SK-N-SH treated with all-trans-retinoic acid at 6 μM for 48 hours (cell line): ENCODE measurements around the gene GNAT2.

ENCODE experiments used
- ATAC-seq: fragments of 200-7000 bp; cut with Tn5 transposase; 3 replicates; pipeline ENCODE4 v1.9.1; 2020; ENCODE audit warnings: mild to moderate bottlenecking, moderate library complexity
- BACH2 ChIP-seq: fragments of 250-450 bp; sonication (Bioruptor Pico); IDR thresholded peaks from 2 replicates; pipeline ENCODE4 v1.9.0; 2021; ENCODE audit warnings: mild to moderate bottlenecking, borderline replicate concordance
- CREB5 ChIP-seq: fragments of 250-450 bp; sonication (Bioruptor Pico); IDR thresholded peaks from 2 replicates; pipeline ENCODE4 v1.5.1; 2020; ENCODE audit warnings: low read depth, mild to moderate bottlenecking, moderate library complexity
- GLIS3 ChIP-seq: fragments of 250-450 bp; sonication (Bioruptor Pico); IDR thresholded peaks from 2 replicates; pipeline ENCODE4 v1.5.0; 2020; ENCODE audit warnings: mild to moderate bottlenecking, moderate library complexity
- OSR1 ChIP-seq: fragments of 250-450 bp; sonication (Bioruptor Pico); IDR thresholded peaks from 2 replicates; pipeline ENCODE4 v1.8.0; 2022; ENCODE audit warnings: moderate library complexity, mild to moderate bottlenecking, inconsistent platforms
- POU6F1 ChIP-seq: fragments of 250-450 bp; sonication (Bioruptor Pico); IDR thresholded peaks from 2 replicates; pipeline ENCODE4 v1.8.0; 2021; ENCODE audit warnings: low read depth, mild to moderate bottlenecking, moderate library complexity, borderline replicate concordance
- PPARA ChIP-seq: fragments of 250-450 bp; sonication (Bioruptor Pico); IDR thresholded peaks from 2 replicates; pipeline ENCODE4 v1.5.0; 2020; ENCODE audit warnings: mild to moderate bottlenecking, borderline replicate concordance
- RARB ChIP-seq: fragments of 250-450 bp; sonication (Bioruptor Pico); IDR thresholded peaks from 2 replicates; pipeline ENCODE4 v1.8.0; 2021; ENCODE audit warnings: mild to moderate bottlenecking, moderate library complexity
- SNAI2 ChIP-seq: fragments of 250-450 bp; sonication (Bioruptor Pico); IDR thresholded peaks from 2 replicates; pipeline ENCODE4 v1.5.0; 2020; ENCODE audit warnings: mild to moderate bottlenecking, moderate library complexity
- TCF4 ChIP-seq: fragments of 250-450 bp; sonication (Bioruptor Pico); IDR thresholded peaks from 2 replicates; pipeline ENCODE4 v1.8.0; 2021; ENCODE audit warnings: mild to moderate bottlenecking, moderate library complexity, borderline replicate concordance
- TOX ChIP-seq: fragments of 250-450 bp; sonication (Bioruptor Pico); IDR thresholded peaks from 2 replicates; pipeline ENCODE4 v1.8.0; 2021; ENCODE audit warnings: mild to moderate bottlenecking, moderate library complexity, borderline replicate concordance
- TSHZ2 ChIP-seq: fragments of 250-450 bp; sonication (Bioruptor Pico); IDR thresholded peaks from 2 replicates; pipeline ENCODE4 v1.5.0; 2020; ENCODE audit warnings: mild to moderate bottlenecking, moderate library complexity
- ZC3H10 ChIP-seq: fragments of 250-450 bp; sonication (Bioruptor Pico); IDR thresholded peaks from 2 replicates; pipeline ENCODE4 v1.5.1; 2021; ENCODE audit warnings: mild to moderate bottlenecking, moderate library complexity
- ZFP3 ChIP-seq: fragments of 250-450 bp; sonication (Bioruptor Pico); IDR thresholded peaks from 2 replicates; pipeline ENCODE4 v1.5.0; 2020; ENCODE audit warnings: mild to moderate bottlenecking, moderate library complexity
- ZFP30 ChIP-seq: fragments of 450-650 bp; formaldehyde crosslinking; IDR thresholded peaks from 2 replicates; pipeline ENCODE4 v1.5.0; 2022; ENCODE audit warnings: mild to moderate bottlenecking, moderate library complexity
- ZNF565 ChIP-seq: fragments of 450-650 bp; formaldehyde crosslinking; conservative IDR thresholded peaks from 2 replicates; pipeline ENCODE4 v1.5.0; 2020; ENCODE audit warnings: low read depth, mild to moderate bottlenecking, moderate library complexity
- ZNF70 ChIP-seq: fragments of 450-650 bp; formaldehyde crosslinking; IDR thresholded peaks from 2 replicates; pipeline ENCODE4 v1.5.0; 2020; ENCODE audit warnings: mild to moderate bottlenecking, moderate library complexity
- ZNF8 ChIP-seq: fragments of 450-650 bp; formaldehyde crosslinking; IDR thresholded peaks from 2 replicates; pipeline ENCODE4 v1.5.0; 2020; ENCODE audit warnings: mild to moderate bottlenecking, moderate library complexity
- TF ChIP-seq, protein P1 (sequence below): fragments of 250-450 bp; sonication (Bioruptor Pico); IDR thresholded peaks from 2 replicates; pipeline ENCODE4 v1.8.0; 2020; ENCODE audit warnings: mild to moderate bottlenecking, moderate library complexity, borderline replicate concordance

Gene GNAT2

DNA sequence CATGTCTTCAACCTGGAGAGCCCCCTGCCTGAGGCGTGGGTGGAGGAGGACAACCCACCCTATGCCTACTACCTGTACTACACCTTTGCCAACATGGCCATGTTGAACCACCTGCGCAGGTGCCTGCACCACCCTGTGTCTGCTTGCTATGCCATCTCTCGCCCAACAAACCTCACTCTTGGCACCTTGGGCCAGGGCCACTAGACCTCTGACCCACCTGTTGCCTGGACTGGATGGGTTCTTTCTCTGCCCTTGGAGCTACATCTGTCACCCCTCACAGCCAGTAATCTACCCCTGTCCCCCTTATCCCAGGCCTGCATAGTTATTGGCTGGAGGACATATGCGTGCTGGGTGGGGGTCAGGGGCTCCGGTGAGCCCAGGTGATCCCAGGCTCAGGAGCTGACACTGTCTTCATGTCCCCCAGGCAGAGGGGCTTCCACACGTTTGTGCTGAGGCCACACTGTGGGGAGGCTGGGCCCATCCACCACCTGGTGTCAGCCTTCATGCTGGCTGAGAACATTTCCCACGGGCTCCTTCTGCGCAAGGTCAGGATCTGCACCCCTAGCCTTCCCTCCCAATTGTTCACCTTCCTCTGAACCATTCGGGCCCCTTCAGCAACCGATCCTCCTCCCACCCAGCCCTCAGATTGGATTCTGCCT lies 10.1 kb upstream of the GNAT2 start:
- TF ChIP-seq ZFP3 (CRISPR knock-in tag), result no peak
- TF ChIP-seq RARB (CRISPR knock-in tag), result no peak
- TF ChIP-seq PPARA (CRISPR knock-in tag), result no peak
- no peak for TF ChIP-seq ZC3H10 (CRISPR knock-in tag)
- TF ChIP-seq, protein P1, sequence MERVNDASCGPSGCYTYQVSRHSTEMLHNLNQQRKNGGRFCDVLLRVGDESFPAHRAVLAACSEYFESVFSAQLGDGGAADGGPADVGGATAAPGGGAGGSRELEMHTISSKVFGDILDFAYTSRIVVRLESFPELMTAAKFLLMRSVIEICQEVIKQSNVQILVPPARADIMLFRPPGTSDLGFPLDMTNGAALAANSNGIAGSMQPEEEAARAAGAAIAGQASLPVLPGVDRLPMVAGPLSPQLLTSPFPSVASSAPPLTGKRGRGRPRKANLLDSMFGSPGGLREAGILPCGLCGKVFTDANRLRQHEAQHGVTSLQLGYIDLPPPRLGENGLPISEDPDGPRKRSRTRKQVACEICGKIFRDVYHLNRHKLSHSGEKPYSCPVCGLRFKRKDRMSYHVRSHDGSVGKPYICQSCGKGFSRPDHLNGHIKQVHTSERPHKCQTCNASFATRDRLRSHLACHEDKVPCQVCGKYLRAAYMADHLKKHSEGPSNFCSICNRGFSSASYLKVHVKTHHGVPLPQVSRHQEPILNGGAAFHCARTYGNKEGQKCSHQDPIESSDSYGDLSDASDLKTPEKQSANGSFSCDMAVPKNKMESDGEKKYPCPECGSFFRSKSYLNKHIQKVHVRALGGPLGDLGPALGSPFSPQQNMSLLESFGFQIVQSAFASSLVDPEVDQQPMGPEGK (CRISPR knock-in tag), result no peak
- TF ChIP-seq TSHZ2 (CRISPR knock-in tag), result no peak
- TF ChIP-seq ZNF8 (CRISPR knock-in tag), result no peak
- TF ChIP-seq OSR1 (CRISPR knock-in tag), result no peak
- TF ChIP-seq GLIS3 (CRISPR knock-in tag), result no peak
- TF ChIP-seq ZNF70 (CRISPR knock-in tag), result no peak
- TF ChIP-seq SNAI2 (CRISPR knock-in tag), result no peak
- TF ChIP-seq BACH2 (CRISPR knock-in tag), result no peak
- no peak for TF ChIP-seq TOX
- no peak for TF ChIP-seq ZFP30 (CRISPR knock-in tag)
- TF ChIP-seq ZNF565, result no peak
- no peak for TF ChIP-seq POU6F1
- no peak for ATAC-seq

GRCh38 chr1:109628540-109629321 lies 9.3 kb upstream of the GNAT2 start:
- no peak; the same call in 1 of the 3 replicates for ATAC-seq
- no peak for TF ChIP-seq ZC3H10 (CRISPR knock-in tag)
- TF ChIP-seq PPARA (CRISPR knock-in tag), result no peak
- no peak for TF ChIP-seq TOX
- TF ChIP-seq POU6F1, result no peak
- no peak for TF ChIP-seq ZFP30 (CRISPR knock-in tag)
- no peak for TF ChIP-seq TSHZ2 (CRISPR knock-in tag)
- TF ChIP-seq TCF4 (CRISPR knock-in tag), result no peak
- TF ChIP-seq CREB5 (CRISPR knock-in tag), result no peak
- no peak for TF ChIP-seq GLIS3 (CRISPR knock-in tag)
- TF ChIP-seq ZNF70 (CRISPR knock-in tag), result no peak
